HL-60 (cell line): ENCODE results near the gene C20orf202.
A peak's percentile ranks its signal among the peaks of the same experiment; 100 is the strongest.

Source experiments
- DNase-seq, 2 experiments: peaks; one replicate each; pipeline ENCODE4 v3.0.0-alpha.2; 2010 to 2020; ENCODE audit warnings: low read depth in 1 of 2, low spot score in 1 of 2
- H3K27ac ChIP-seq: fragments of 250-450 bp; sonication (Bioruptor Pico); replicated peaks from 2 replicates; pipeline ENCODE4 v1.5.1; 2020; ENCODE audit warnings: mild to moderate bottlenecking, moderate library complexity
- H3K27me3 ChIP-seq: fragments of 250-450 bp; sonication (Bioruptor Pico); 2 replicates; pipeline ENCODE4 v1.5.1; 2021; ENCODE audit warnings: mild to moderate bottlenecking, moderate library complexity; ENCODE audit not compliant: insufficient read depth, poor library complexity, severe bottlenecking
- H3K4me3 ChIP-seq: replicated peaks from 2 replicates; pipeline ENCODE4 v1.5.1; 2011; ENCODE audit warnings: mild to moderate bottlenecking, control low read depth, low read length; ENCODE audit not compliant: insufficient read depth
- CTCF ChIP-seq: IDR thresholded peaks from one replicate; pipeline ENCODE4 v1.5.1; 2011; ENCODE audit warnings: low read length, control low read depth, inconsistent platforms; ENCODE audit not compliant: insufficient read depth
- GABPA ChIP-seq: IDR thresholded peaks from 2 replicates; pipeline ENCODE4 v1.6.1; 2012; ENCODE audit warnings: low read depth
- POLR2AphosphoS5 ChIP-seq: IDR thresholded peaks from 2 replicates; pipeline ENCODE4 v1.6.1; 2012; ENCODE audit warnings: low read depth
- REST ChIP-seq: IDR thresholded peaks from 2 replicates; pipeline ENCODE4 v1.6.1; 2012; ENCODE audit warnings: low read depth; ENCODE audit not compliant: insufficient replicate concordance
- SPI1 ChIP-seq: IDR thresholded peaks from 2 replicates; pipeline ENCODE4 v1.6.1; 2012; ENCODE audit warnings: low read depth, mild to moderate bottlenecking, borderline replicate concordance

C20orf202 gene

GRCh38 chr20:1210501-1210900 is 7.2 kb downstream of the C20orf202 start:
- DNase-seq: no peak
- Histone ChIP-seq H3K27me3 (no peaks in the 10 kb centered on the region), H3K4me3 (no peak overlapping the region), H3K27ac (no peak overlapping the region)
- TF ChIP-seq CTCF: no peak
- no peak for TF ChIP-seq SPI1
- TF ChIP-seq POLR2AphosphoS5: no peak
- no peak for TF ChIP-seq REST
- no peak for TF ChIP-seq GABPA

- no peak overlapping the region for H3K4me3 ChIP-seq
- TF ChIP-seq POLR2AphosphoS5 (no peak), SPI1 (no peak)
- DNase-seq: no peak
- no peaks in the 10 kb centered on the region for H3K27me3 ChIP-seq
- H3K27ac ChIP-seq: no peak overlapping the region
These were observed 8.8 kb downstream of the C20orf202 start for GRCh38 chr20:1212023-1212422.

GRCh38 chr20:1212607-1213396 is 9.5 kb downstream of the C20orf202 start:
- H3K4me3 ChIP-seq: no peak overlapping the region
- TF ChIP-seq REST: no peak
- peak; percentile 79 for TF ChIP-seq CTCF
- no peak for TF ChIP-seq SPI1
- TF ChIP-seq GABPA: no peak
- peak; percentile 39 to 65 for DNase-seq

GRCh38 chr20:1214838-1215261 is 11.6 kb downstream of the C20orf202 start:
- Histone ChIP-seq H3K27ac (no peak overlapping the region), H3K27me3 (no peaks in the 10 kb centered on the region), H3K4me3 (no peak overlapping the region)
- TF ChIP-seq POLR2AphosphoS5 (no peak), REST (no peak), CTCF (no peak), GABPA (no peak), SPI1 (no peak)
- DNase-seq: no peak

More at GRCh38 chr20:1212607-1213396, 9.5 kb downstream of the C20orf202 start:
- Histone ChIP-seq H3K27me3 (no peaks in the 10 kb centered on the region), H3K27ac (no peak overlapping the region)
